Activated CD4-positive, alpha-beta T cell treated with anti-CD3 and anti-CD28 coated beads for 4 hours (primary cell): ENCODE results near the gene SLC4A3.

Experiments used
- DNase-seq, 2 donors: peaks; one replicate each; pipeline ENCODE4 v3.0.0-alpha.2; 2020

Gene SLC4A3

GRCh38 chr2:219684721-219685689 lies 57.6 kb downstream of the SLC4A3 start:
- peak; percentile 47 to 48 for DNase-seq

GRCh38 chr2:219687272-219687671 lies 59.8 kb downstream of the SLC4A3 start:
- no peak for DNase-seq

DNA sequence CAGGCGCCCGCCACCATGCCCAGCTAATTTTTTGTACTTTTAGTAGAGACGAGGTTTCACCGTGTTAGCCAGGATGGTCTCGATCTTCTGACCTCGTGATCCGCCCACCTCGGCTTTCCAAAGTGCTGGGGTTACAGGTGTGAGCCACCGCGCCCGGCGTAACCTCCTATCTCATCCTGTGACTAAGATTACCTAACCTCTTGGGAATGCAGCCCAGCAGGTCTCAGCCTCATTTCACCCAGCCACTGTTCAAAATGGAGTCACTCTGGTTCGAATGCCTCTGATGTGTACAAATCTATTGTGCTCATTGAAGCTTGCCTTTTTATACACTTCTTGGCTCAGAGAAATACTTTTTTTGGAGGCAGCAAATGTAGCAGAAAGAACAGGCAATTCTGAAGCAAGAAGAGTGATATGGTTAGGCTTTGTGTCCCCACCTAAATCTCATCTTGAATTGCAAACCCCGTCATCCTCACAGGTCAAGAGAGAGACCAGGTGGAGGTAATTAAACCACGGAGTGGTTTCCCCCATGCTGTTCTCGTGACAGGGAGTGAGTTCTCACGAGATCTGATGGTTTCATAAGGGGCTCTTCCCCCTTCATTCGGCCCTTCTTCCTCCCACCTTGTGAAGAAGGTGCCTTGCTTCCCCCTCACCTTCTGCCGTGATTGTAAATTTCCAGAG lies 60.6 kb downstream of the SLC4A3 start:
- DNase-seq, result no peak

DNA sequence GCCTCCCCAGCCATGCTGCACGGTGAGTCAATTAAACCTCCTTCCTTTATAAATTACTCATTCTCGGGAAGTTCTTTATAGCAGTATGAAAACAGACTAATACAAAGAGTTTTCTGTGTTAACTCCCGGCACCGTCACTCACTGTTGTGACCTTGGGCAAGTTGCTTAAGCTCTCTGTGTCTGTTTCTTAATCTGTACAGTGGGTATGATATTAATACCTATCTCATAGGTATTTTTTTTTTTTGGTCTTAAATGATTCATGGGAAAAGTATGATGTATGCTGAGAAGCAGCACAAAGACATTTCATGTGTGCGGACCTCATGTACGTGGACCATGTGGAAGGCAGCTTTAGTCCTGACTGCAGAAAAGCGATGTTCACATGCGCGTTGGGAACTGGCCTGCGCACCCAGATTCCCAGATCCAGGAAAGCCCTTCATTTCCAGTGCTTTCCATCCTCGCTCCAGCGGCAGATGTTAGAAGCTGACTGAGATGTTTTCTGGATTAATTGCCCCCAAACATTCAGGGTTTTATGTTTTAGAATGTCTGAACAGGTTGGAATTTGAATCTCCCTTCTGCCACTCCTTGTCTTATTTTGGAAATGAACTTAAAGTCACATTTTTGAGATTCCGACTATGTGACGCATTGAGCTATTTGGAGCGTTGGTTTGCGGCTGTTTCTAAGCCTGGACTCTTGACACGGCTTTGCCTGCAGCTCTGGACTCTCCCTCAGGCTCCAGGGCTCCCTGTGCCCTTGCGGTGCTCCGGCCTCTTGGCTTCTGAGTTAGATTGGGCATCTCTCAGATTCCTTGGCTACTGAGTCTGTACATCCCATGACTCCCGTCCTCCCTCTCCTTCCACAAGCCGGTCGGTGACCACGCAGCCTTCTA lies 61.4 kb downstream of the SLC4A3 start:
- DNase-seq, result no peak

DNA sequence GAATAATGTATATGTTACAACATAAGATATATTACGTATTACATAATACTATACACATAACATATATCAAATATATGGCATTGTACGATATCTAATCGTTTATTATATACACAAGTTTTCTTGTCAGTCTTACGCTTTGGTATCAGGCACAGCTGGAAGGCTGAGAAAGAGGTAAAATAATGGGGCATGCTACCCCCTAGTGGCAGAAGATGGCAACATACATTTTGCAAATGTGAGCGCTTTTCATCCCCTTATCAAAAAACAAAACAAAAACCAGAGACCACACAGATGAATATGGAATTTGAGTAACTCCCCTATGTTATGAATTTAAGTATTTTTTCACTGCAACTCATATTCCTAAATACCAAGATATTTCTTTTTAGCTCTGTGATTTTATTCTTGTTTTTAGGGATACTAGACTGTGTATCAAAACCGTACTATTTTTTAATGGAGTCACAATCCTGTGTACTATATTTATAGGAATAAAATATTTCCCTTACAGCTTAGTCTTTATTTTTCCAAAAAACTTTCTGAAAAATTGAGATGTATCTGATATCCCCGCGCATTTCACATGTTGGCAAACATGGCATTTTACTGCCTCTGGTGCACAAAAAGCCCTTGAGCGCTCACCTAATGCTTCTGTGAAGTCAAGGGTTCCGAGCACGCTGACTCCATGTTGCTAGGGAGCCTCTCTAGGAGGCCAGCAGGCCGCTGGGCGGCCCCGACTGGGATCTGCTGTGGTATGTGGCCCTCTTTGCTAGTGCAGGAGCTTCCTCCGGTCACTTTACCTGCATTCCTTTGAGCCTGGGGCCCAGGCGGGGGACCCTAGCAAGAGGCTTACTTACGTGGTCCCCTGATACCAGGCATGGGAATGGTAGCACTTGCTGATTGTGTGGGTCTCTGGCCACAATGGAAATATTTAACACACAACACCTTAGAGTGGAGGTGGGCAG lies 62.5 kb downstream of the SLC4A3 start:
- DNase-seq, result peak in 1 of 2 donors; percentile 19

GRCh38 chr2:219691571-219691970 lies 64.1 kb downstream of the SLC4A3 start:
- no peak for DNase-seq
